GM04504 (cell line): ENCODE data around the gene PLEKHG5.
"Not testable (repeated sequence)": the region's sequence is repeated elsewhere in the genome, so short reads cannot be mapped to it uniquely, and the experiment has no call there.

Source experiments
- DNase-seq: peaks from one replicate; pipeline ENCODE4 v3.0.0-alpha.2; 2012; ENCODE audit warnings: low read depth

PLEKHG5 gene

GRCh38 chr1:6461538-6462411 is 29.7 kb downstream of the PLEKHG5 start:
- DNase-seq = no peak

- no peak for DNase-seq
Observed at GRCh38 chr1:6461051-6461530, 30.4 kb downstream of the PLEKHG5 start.

GRCh38 chr1:6460301-6461050 is 31.0 kb downstream of the PLEKHG5 start:
- DNase-seq = no peak

GRCh38 chr1:6459850-6460265 is 31.6 kb downstream of the PLEKHG5 start:
- DNase-seq = no peak

DNA sequence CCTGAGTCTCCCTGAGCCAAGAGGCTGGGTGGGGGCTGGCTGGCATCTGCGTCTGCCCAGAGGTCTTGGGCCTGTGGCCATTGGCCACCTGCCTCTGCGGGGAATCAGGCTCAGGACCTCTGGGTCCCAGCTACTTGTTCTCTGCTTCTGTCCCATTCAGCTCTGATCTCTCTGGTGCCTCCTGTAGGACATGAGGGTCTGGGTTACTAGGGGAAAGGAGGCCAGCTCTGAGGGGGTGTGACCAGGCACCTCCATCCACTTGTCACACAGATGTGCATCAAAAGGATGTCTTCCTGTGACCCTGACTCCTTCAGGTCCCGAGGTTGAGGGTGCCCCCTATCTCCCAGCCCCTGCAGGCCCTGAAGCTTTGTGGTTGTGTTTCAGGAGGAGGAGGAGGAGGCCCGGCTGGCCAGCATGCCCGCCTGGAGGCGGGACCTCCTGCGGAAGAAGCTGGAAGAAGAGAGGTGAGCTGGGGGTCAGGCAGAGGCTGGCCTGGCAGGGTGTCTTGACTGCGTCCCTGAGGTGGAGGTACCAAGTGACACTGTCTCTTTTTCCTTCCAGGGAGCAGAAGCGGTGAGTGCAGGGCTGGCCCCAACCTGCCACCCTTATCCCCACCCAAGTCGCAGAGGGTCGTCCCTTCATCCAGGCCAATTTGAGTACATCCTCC is 34.5 kb downstream of the PLEKHG5 start:
- DNase-seq = no peak

DNA sequence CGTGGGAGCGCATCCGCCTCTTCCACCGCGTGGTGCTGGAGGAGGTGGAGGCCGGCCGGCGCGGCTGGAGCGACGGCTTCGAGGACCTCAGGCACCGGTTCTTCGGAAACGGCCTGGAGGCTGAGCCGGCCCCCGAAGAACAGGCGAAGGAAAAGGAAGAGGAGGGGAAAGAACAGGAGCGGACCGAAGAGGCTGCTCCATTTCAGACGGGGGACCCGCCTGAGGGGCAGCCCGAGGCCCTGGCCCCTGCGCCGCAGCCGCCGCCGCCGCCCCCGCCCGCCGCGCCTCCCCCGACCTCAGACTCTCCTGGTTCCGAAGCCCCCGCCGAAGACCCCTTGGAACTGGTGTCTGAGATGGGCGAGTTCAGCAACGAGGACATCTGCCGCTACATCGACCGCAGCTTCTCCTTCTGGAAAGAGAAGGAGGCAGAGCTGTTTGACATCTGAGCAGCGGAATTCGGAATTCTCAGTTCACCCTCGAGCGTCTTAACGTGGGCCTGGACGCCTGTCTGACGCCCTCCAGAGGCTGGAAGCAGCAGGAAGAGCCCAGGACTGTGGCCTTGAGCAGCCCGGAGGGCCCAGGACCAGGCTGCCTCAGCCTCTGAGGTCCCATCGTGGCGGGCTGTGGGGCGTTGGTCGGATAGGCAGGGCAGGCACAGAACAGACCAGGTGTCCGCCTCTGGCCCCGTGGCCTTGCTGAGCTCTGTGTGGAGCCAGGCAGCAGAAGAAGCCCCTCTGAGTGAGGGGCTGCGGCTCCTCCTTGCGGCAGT is 35.5 kb downstream of the PLEKHG5 start:
- DNase-seq = not testable (repeated sequence)

DNA sequence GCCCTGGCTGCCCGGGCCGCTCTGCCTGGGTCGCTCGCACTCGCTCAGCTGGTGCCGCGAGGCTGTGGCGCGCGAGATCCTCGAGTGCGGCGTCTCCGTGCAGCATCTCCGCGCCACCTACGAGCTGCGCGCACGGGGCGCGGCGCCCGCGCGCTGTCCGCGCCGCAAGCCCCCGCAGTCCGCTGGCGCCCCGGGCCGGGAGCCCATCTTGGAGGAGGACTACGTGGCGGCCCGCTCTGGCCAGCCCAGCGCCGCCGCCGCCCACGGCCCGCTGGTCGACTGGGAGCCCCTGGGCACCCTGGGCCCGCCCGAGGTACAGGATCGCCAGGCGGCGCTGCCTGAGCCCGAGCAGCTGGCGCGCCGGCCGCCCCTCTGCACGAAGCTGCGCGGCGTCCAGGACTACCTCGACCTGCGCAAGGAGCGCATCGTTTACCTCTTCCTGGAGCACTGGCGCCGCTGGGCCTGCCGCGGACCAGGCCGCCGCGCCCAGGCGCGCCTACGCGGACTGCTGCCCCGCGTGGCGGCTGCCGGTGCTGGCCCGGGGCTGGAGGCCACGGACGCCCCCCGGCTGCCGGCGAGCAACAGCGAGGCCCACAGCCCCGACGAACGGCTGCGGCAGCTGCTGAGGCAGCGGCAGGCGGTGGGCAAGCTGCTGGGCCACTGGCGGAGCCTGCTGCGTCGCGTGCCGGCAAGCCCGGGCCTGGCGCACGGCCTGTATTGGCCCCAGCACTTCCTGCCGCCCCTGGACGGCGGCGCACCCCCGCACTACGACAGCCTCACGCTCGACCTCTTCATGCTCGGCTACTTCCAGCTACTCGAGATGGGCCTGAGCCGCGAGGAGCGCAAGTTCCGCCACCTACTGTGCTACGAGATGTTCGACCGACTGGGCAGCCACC is 36.4 kb downstream of the PLEKHG5 start:
- DNase-seq = no peak

DNA sequence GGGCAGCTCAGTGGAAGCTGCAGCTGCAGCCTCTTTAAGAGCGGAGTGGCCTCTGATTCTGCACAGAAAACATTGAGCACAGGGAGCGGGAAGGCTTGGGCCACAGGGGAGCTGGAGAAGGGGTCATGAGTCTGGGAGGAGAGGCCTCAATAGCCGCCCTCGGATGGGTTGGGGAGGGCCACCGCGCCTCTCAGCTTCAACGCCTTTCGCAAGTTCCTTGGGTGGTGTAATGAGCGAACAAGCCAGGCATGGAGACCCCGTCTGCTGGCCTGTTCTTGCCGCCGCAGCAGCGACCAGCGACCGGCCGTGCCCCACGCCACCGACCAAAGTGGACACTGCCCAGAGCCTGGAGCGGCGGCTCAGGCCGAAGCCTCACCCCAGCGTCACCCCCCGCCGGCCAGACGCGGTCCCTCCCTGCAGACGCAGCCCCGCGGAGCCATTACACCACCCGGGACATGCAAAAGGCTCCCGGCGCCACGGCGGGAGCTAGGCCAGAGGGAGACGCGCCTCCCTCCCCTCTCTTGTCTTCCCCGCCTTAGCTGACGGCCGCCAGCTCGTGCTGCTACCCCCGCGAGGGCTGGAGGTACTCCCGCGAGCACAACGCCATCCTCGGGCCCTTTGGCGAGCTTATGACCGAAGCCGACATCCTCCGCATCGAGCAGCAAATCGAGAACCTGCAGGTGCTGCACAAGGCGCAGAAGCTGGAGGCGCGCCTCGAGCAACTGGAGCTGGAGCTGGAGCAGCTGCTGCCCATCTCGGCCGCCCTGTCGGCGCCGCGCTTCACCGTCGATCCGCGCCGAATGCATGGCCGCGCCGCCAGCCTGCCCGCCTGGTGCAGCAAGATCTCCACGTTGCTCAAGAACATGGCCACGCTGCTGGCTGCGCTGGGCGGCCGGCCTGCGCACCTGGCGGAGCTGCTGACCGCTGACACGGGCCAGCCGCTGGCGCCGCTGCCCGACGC is 37.3 kb downstream of the PLEKHG5 start:
- DNase-seq = not testable (repeated sequence)

GRCh38 chr1:6450943-6451373 is 40.5 kb downstream of the PLEKHG5 start:
- DNase-seq = no peak

GRCh38 chr1:6450486-6450885 is 41.0 kb downstream of the PLEKHG5 start:
- DNase-seq = not testable (repeated sequence)

DNA sequence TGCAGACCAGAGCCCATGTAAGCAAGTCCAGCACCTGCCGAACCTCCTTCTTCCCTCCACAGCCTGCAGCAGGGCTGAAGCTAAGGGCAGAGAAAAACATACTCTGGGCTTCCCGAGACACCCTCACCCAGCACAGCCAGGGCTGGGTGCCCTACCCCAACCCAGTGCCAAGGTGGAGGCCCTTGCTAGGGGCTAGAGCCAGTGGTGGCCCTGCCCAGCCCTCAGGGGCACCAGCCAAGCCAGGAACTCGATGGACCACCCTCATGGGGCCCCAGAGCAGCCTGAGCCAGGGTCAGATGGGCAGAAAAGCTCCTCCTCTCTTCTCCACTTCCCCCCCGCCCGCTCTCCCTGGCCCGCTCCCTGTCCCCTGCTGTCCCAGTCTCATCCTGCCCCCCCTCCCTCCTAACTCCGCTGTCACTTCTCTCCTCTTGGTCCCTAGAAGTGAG is 41.4 kb downstream of the PLEKHG5 start:
- DNase-seq = no peak

DNA sequence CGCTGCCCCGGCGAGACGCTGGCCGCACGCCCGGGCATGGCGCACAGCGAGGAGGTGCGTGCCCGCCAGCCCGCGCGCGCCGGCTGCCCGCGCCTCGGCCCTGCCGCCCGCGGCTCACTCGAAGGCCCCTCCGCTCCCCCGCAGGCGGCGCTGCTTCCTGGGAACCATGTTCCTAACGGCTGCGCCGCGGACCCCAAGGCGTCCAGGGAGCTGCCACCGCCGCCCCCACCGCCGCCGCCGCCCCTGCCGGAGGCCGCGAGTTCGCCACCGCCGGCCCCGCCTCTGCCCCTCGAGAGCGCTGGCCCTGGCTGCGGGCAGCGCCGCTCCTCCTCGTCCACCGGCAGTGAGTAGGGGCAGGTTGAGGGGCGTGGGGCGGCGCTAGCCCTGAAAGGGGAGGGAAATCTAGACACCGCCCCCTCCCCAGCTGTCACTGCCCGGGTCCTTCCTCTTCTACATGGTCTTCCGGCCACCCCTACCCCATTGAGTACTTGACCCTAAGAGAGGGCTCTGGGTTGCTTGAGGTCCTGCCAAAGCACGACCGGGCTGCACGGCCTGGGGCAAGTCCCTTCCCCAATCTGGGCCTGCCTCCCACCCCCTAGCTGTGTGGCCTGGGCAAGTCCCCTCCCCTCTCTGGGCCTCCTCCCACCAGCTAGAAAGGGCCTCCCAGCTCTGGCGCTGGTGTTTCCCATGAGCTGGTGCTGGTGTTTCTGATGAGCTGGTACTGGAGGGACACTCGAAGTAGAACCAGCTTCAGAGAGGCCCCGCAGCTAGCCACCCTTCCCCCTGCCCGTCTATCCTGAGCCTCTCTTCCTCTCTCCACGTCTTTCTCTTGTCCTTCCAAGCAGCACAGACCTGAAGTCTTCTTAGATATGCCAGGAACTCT is 42.5 kb downstream of the PLEKHG5 start:
- DNase-seq = no peak

GRCh38 chr1:6447818-6448748 is 43.4 kb downstream of the PLEKHG5 start:
- DNase-seq = no peak

GRCh38 chr1:6447016-6447817 is 44.2 kb downstream of the PLEKHG5 start:
- DNase-seq = no peak

GRCh38 chr1:6446665-6447015 is 44.8 kb downstream of the PLEKHG5 start:
- no peak for DNase-seq

- DNase-seq = not testable (repeated sequence)
Observed at GRCh38 chr1:6445929-6446328, 45.5 kb downstream of the PLEKHG5 start.
